Astrocyte of the hippocampus (primary cell): ENCODE results near the gene PLXNC1.

Experiments used
- DNase-seq: peaks from one replicate; pipeline ENCODE4 v3.0.0; 2011; ENCODE audit warnings: low read depth, low spot score

The PLXNC1 gene

GRCh38 chr12:94338006-94338794 is 189.8 kb downstream of the PLXNC1 start:
- no peak for DNase-seq

GRCh38 chr12:94340573-94340972 is 192.2 kb downstream of the PLXNC1 start:
- DNase-seq: no peak

- no peak for DNase-seq
Measured at GRCh38 chr12:94353130-94353529, 204.8 kb downstream of the PLXNC1 start.
